GM19328 (cell line): ENCODE data around the gene TSC2.
"Not testable (repeated sequence)": the region's sequence is repeated elsewhere in the genome, so short reads cannot be mapped to it uniquely, and the experiment has no call there.

Experiments used
- ATAC-seq: cut with Tn5 transposase; IDR thresholded peaks from one replicate; pipeline ENCODE4 v1.9.1; 2021; ENCODE audit warnings: mild to moderate bottlenecking, moderate library complexity; ENCODE audit not compliant: unreplicated experiment

The TSC2 gene

DNA sequence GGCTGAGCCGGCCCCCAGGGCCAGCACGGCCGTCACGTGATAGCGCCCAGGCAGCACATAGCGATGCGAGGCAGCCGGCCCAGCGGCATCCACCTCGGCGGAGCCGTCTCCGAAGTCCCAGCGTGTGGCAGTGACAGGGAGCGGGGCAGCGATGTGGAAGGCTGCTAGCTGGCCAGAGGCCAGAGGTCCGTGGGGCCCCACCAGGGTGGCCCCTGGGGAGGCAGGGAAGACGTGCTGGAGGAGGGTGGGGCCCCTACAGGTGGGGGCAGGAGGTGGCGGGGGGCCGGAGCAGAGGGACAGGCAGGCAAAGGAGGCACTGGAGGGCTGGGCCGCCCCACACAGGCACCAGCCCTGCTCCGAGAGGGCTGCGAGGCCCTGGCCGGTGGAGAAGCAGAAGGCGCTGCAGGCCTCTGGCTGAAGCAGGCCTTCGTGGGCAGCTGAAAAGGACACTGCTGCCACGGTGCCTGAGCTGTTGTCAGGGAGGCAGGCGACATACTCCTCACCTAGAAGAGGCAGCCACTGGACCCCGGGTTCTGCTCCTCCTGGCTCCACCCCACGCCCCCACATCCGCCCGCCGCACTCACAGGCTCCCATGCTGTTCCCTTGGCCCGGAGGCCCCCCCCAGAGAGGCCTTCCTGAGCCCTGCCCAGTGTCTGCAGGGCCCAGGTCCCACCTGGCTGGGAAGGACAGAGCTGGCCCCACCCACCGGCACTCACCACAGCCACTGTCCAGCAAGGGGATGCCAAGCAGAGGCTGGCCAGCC lies 70.4 kb downstream of the TSC2 start:
- ATAC-seq: not testable (repeated sequence)

DNA sequence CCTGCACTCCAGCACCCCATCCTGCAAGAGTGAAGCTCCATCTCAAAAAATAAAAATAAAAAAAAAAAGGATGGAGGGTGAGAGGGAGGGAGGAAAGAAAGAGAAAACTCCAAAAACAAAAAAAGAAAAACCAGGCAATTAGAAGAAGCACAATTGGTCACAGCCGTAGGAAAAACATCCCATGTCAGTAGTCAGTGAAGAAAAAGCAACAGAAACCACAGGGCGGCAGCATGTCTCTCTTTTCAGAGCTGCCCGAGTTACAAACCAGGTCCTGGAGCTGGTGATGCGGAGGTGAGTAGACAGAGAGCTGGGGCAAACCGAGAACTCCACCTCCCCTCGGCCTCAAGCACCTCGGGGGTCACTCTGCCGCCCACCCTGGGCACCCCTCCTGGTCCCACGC lies 73.5 kb downstream of the TSC2 start:
- not testable (repeated sequence) for ATAC-seq

DNA sequence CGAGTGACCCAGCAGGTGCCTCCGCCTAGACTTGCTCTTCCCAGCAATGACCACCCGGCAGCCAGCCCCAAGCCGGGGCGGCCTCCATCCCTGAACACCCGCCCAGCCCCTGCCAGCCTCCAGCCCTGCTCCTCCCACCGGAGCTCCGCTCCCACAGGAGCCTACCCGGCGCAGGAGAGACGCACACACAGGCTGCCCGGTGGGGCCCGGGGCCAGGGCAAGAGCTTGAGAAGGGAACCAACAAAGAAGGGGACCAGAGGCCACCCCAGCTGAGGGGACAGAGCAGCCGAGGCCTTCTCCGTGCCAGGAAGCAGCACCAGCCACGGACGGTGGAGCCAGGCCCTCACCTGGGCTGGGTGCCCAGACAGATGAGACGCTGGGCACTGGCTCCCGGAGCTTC lies 74.1 kb downstream of the TSC2 start:
- ATAC-seq: no peak

DNA sequence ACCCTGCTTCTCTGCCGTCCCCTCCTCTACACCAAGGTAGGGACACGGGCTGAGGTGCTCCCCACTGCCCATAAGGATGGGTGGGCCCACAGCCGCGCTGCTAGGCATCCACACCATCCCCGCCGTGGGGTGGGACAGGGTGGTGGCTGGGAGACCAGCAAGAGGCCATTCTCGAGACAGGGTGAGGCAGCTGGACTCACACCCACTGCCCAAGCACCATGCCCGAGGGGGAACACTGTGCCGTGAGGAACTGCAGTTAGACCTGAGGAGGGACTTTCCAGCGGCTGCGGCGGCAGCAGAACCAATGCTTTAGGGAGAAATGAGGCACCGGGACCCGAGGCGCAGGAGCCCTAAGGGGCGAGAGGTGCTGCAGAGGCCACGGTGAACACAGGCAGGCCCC lies 74.6 kb downstream of the TSC2 start:
- no peak for ATAC-seq

DNA sequence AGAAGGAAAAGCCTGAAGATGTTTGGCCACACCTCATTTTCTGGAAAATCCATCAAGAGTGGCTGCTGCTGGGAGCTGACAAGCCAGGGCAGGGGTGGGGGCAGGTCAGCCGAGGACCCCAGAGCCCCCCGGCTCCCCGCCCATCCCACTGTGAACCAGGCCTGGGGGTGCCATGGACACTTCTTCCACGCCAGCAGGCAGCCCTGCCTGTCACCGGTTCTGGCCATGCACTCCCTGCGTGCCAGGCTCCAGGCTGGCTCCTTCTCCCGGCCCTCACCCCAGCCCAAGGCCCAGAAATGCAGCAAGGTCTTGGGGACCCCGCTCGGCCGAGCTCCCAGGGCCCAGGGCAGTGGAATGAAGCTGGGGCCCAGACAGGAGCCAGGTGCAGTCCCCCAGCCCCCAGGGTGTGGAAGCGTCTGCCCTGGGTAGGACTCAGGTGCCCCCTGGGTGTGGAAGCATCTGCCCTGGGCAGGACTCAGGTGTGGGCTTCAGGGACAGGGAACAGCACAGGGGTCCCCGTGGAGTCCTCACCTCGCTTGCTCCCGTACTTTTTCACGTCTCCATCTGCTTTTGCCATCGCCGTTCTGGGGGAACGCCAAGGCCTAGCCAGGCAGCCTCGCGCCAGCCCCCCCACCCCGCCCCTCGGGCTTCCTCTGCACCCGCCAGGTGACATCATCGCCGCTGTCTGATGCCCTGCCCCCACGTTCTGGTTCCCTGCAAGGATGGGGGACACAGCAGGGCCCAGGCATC lies 75.3 kb downstream of the TSC2 start:
- not testable (repeated sequence) for ATAC-seq

DNA sequence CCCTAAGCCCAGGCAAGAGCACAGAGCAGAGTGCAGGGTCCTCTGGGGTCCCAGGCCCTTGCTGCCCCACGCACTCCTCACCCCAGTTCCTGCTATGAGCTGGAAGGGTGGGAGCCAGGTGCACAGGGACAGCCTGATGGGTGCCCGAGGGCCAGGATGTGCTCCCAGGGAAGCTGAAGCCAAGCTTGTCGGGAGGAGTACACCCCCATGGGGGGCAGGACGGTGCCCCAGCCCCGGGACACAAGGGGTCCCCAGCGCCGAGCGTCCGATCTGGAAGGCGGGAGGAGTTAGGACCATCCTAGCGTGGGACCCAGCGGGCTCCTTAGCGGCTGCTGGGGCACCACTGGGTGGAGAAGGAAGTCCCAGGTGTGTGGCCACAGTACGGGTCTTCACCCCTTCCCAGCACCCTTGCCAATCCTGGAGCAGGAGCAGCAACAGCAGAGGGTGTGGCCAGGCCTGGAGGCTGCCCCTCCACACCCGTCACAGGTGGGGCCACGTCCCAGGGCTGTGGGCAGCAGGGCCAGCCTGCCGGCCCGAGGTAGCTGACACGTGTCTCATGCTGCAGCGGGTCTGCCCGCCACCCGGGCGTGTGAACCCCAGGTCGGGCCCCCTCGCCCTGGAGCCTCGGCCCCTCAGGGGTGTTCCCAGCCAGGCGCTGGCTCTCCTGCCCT lies 76.1 kb downstream of the TSC2 start:
- ATAC-seq: not testable (repeated sequence)

DNA sequence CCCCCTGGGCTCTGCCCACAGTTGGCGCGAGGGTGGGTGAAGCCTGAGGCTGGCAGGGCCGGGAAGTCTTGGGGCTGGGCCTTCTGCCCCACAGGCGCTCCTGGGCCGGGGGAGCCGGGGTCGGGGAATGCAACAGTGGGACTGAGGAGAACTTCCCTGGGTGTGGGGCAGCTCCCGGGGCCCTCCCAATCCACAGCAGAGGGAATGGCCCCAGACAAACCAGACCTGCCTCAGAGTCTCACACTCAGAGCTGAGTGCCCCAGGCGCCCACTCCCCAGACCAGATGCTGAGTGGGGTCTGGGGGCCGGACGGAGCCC lies 76.5 kb downstream of the TSC2 start:
- not testable (repeated sequence) for ATAC-seq

DNA sequence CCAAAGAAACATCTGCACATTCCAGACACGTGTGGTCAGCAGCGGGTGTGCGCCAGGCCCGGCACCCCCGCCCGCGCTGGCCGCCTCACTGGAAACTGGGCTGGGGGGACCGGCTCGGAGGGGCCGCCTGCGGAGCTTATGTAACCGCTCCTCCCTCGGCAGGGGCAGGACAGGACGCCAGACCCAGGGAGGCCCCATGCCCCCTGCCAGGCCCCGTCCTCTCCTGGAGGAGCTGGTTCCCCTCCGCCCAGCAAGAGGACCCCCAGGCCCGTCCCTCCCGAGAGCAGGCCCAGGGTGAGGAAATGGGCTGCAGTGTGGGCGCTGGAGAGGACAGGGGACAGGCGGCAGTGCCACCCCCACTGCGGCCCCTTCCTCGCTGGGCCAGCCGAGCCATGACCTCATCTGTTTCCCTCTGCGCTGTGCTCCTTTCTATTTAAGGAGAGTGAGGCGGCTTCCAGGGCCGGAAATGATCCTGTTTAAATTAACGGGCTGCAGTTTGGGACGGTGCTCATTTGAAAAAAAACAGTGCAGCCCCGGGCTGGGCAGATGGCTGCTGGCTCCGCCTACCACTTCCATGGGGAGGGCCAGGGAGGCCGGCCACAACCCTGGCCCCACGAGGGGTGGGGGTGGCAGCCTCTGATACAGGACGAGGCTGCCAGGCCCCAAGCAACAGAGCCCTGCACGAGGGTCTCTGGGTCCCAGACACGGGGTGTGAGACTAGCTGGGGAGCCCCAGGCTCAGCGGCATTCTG lies 77.1 kb downstream of the TSC2 start:
- ATAC-seq: not testable (repeated sequence)

DNA sequence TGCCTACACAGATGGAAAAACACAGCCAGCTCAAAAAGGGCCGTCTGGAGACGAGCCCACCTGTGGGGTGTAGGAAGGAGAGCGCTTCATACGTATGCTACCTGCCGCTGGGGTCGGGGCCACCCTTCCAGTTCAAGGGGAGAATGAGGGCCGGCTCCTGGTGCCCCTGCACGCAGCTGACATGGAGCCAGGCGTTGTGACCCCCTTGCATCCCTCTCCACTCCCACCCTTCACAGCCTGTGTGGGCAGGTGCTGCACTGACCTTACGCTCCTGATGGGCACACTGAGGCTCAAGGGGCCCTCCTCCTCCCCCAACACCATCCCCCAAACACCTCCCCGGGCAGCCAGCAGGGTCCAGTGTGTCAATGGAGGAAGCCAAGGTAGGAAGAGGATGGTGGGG lies 77.8 kb downstream of the TSC2 start:
- not testable (repeated sequence) for ATAC-seq

DNA sequence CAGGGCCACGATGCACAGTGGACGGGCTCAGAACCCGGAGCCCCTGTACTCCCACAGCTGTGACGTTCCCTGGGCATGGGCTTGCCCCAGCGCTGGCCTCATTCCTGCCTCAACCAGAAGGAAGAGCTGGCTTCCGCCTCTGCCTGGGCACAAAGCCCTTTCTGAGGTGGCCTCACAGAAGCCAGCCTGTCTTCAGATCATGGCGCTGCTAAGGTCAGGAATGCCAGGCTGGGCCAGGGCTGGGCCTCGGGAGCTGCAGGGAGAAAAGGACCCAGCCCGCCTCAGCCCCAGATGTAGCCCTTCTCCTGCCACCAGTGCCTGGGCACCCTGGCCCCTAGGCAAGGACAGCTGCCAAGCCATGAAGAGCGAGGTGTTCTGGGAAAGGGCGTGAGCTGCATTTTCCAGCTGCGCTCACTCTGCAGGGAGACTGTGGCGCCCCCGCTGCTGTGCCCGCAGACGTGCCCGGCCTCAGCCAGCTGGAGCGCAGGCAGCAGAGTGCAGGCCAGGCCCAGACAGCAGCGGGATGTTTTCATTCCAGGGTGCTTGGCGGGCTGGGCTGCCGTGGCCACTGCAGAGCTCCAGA lies 78.5 kb downstream of the TSC2 start:
- not testable (repeated sequence) for ATAC-seq

DNA sequence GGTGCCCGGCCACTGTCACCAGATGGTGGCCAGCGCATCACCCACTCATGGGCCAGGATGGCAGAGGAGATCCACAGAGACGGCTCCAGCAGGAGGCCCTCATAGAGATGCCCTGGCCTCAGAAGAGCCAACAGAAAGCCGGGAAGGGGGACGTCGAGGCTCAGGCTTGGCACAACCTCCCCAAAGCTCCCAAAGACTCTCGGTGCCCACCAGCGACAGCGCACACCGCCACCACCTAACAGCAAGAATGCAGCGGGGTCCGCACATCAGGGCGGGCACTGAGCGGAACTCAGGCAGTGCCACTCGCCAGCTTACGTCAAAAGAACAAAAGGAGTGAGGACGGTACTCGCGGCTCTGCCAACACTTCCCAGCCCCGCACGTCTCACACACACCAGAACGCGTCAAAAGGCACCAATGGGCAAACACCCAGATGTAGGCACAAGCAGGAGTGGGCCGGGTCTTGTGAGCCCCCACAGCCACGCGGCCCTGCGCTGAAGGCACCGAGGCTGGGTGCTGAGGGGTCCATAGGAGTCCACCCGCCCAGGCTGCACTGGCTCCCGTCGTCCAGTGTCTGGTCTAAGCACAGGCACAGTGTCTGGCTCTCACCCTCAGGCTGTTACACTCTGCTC lies 79.3 kb downstream of the TSC2 start:
- not testable (repeated sequence) for ATAC-seq

DNA sequence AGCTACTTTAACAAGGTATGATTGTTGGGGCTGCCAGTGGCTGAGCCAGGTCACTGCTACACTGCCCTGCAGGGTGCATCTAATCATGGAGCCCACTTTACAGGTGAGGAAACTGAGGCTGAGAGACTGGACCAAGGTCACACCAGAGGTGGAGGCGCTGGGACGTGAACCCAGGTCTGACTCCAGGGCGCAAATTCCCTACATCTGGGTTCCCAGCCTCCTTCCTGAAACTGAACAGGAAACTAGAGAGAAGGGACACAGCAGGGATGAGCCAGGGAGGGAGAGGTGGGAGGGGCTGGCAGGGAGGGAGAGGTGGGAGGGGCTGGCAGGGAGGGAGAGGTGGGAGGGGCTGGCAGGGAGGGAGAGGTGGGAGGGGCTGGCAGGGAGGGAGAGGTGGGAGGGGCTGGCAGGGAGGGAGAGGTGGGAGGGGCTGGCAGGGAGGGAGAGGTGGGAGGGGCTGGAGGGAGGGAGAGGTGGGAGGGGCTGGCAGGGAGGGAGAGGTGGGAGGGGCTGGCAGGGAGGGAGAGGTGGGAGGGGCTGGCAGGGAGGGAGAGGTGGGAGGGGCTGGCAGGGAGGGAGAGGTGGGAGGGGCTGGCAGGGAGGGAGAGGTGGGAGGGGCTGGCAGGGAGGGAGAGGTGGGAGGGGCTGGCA lies 80.0 kb downstream of the TSC2 start:
- not testable (repeated sequence) for ATAC-seq

DNA sequence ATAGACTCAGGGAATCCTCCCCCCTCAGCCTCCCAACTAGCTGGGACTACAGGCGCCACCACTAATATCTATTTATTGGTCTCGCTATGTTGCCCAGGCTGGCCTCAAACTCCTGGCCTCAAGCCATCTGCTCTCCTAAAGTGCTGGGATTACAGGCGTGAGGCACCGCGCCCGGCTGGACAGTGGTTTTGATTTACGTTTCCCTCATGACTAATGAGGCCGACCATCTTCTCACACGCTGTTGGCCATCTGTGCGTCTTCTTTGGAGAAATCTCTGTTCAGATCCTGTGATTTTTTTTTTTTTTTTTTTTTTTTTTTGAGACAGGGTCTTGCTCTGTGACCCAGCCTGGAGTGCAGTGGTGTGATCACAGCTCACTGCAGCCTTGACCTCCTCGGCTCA lies 81.5 kb downstream of the TSC2 start:
- not testable (repeated sequence) for ATAC-seq

DNA sequence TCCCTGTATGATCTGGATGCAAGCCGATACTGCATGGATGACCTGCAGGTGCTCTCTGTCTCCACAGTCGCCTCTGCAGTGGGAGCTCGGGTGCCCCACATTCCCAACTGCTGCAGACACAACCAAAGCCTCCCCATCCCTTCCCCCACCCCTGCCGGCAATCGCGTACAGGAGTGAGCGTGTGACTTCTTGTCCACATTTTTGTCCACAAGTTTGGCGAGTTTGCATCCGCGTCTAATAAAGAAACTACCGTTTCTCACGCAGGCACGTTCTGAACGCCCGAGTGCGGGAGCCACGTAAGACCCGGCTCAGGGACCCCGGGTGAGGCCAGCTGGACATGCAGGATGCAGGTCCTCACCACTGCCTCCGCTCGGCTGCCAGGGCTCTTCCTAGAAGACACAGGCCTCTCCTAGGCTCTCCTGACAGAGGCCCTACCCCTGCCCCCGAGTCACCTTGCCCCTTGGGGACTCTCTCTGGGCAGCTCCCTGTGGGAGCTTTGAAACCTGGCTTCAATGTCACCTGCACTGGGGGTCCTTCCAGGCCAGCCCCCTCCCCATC lies 82.2 kb downstream of the TSC2 start:
- ATAC-seq: not testable (repeated sequence)

DNA sequence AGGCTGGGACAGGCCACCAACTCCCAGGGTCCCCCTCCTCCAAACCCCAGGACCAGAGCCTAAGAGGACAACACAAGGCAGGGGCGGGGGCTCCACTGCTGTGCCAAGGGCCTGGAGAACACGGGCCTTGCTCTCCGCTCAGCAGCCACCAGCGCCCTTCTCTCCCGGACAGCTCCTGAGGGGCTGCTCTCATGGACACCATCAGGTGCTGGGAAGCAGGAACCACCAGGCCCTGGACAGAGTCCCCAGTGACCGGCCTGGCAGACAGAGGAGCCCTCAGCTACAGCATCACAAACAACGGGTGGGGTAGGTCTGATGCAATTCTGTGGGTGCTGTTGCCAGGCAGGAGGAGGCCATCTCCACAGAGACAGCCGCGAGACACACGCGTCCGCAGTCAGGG lies 86.0 kb downstream of the TSC2 start:
- ATAC-seq: not testable (repeated sequence)

DNA sequence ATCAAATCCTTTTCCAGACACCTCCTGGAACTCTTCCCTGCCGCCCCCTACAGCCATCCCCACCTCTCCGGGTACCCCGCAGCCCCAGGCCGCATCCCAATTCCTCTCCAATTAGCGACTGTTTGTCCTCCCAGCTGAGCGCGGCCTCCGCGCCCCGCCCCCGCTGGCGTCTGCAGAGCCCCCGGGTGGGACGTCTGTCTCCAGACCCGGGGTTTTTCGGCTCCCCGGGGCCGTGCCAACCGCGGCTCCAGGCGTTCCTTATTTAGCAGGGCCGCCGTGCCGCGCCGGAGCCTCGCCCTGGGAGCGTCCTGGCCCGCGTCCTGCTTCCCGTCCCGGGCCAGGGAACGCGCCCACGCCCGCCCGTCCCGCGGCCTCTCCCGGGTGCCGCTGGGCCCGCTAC lies 87.3 kb downstream of the TSC2 start:
- not testable (repeated sequence) for ATAC-seq

DNA sequence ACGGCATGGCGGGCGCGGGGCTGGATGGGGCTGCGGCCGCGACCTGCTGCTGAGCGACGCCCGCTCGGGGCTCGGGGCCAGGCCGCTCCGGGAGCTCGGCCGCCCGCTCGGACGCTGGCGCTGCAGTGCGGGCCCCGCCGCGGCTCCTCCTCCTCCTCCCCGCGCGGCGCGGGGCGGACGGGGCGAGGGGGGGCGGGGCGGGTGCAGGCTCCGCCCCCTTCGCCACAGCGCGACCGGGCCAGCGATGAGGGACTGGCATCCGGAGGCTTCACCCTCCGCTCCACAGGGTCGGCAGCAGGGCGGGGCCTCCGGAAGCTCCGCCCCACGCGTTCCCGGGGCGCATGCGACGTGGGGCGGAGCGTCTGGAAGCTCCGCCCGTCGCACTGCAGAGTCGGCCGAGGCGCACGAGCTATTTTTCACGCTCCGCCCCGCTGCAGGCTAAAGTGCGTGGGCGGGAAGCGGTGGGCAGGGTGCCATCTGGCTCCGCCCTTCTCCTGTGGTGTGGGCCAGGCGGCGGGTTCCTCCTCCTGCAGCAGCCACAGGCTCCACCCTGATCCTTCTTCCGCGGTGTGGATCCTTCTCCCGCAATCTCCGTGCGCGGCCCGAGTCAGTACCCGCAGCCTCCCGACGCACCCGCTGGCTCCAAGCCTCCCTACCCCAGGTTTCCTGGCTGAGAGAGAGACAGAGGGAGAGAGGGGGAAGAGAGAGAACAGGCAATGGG lies 88.1 kb downstream of the TSC2 start, which contains the start of gene PKD1:
Gene PKD1, minus strand, starts transcription at position 129 of the 721 bp plus-strand sequence. CDS start 209 bp downstream, outside the sequence.
- ATAC-seq: not testable (repeated sequence)
